Measurements from ENCODE around the gene KIFC3.
"Not testable (repeated sequence)": the region's sequence is repeated elsewhere in the genome, so short reads cannot be mapped to it uniquely, and the experiment has no call there.

KIFC3 gene

DNA sequence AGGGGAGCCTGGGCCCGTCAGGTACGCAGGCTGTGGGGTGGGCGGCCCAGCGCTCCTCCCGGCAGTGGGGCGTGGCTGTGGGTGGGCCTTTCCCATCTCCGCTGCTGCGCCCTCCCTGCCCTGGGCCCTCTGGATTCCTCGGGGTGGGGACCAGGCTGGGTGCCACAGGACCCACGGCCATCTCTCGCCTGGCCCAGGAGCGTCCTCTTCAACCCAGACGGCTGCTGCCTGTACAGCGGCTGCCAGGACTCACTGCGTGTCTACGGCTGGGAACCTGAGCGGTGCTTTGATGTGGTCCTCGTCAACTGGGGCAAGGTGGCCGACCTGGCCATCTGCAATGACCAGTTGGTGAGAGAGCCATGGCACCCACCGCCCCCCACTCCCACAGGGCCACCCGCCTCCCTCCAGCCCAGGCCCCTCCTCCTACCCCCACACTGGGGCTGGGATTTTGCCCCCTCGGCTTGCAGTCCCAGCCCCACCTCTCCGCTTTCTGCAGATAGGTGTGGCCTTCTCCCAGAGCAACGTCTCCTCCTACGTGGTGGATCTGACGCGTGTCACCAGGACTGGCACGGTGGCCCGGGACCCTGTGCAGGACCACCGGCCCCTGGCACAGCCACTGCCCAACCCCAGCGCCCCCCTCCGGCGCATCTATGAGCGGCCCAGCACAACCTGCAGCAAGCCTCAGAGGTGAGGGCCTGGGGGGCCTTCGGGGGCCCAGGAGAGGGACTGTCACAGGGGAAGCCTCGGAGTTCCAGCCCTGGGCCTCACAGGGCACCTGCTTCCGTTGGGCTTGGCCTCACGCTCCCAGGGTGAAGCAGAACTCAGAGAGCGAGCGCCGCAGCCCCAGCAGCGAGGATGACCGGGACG, 49.5 kb downstream of the KIFC3 start:
- no peak for DNase-seq (ENCODE audit: low spot score)

DNA sequence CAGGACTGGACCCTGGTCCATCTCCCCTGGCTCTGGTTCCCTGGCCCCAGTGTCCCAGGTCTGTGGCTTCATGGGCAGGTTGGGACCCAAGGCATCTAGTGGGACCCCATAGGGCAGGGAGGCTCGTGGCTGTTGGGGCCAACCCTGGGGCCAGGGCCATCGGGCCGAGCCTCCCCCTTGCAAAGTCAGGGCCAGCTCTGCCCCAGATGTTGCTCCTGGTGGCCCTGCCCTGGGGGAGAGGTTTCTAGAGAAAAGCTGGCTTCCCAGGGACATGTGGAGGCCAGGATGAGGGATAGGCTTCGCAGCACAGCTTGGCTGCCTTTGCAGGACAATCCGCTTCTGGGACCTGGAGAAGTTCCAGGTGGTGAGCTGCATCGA, 50.1 kb downstream of the KIFC3 start:
- DNase-seq (ENCODE audit: low spot score) = no peak

DNA sequence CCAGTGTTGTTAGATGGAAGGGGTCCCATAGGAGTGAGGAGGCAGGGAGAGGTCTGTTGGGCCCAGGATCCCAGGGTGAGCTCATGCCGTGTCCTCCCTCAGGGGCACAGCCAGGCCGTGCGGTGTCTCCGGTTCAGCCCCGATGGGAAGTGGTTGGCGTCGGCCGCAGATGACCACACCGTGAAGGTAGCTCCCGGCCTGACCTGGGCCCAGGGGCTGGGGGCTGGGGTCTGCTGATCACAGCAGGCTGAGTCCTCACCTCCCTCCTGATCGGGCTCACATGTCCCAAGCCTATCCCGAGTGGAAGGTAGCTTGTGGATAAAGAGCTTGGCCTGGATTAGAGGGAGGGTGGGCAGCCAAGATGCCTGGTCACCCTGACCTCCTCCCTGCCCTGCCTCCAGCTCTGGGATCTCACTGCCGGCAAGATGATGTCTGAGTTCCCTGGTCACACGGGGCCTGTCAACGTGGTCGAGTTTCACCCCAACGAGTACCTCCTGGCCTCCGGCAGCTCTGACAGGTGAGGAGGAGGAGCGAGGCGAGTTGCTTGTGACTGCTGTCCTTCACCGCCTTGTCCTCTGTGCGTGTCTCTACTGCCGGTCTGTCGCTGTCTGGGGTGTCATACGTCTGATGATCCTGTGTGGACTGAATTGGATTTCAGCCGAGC, 50.6 kb downstream of the KIFC3 start:
- no peak for DNase-seq (ENCODE audit: low spot score)

DNA sequence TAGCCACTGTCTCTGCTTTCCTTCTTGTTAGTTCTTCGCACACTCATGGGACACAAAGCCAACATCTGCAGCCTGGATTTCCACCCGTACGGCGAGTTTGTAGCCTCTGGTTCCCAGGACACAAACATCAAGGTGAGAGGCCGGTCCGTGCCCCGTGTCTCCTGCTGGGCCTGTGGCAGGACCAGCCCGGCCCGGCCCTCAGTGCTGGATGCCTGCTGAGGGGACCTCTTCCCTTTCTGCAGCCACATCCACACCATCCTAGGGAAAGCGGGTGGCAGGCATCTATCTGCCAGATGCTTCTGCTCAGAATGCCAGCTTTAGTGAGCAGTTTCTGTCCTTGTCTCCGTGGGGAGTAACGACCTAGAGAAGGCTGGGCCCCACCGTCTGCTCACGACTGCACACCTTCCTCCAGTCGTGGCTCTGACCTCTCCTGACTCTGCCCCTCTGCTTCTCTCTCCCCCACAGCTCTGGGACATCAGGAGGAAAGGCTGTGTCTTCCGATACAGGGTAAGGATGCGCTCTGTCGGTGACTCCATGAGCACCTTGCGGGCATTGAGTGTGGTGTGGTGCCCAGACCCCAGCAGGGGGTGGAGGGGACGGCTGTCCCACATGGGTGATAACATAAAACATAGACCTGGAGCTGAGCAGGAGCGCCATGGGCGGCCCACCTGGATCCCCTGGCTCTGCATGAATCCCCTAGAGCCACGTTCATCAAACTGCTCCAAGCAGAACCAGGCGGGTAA, 51.3 kb downstream of the KIFC3 start:
- no peak for DNase-seq (ENCODE audit: low spot score)

DNA sequence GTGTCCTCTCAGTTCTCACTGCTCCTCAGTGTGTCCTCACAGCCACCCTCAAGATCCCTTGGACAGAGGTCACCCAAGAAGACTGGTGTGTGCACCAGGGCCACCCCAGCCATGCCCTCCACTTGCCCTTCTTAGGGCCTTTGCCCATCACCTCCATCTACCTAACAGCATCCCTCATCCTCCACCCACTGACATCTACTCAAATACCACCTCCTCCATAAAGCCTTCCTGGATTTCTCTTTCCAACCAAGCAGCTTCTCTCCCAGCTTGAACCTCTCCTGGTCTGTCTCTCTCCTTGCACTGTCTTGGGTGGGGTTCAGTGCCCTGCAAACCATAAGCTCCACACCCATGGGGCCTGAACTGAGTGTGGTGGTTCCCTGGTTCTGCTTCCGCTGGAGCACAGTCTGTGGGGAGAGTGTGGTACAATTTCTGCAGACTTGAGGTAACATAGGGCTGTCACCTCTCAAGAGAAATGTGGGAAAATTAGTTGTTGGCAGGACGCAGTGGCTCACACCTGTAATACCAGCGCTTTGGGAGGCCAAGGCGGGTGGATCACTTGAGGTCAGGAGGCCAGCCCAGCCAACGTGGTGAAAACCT, 52.3 kb downstream of the KIFC3 start:
- DNase-seq (ENCODE audit: low spot score) = no peak

DNA sequence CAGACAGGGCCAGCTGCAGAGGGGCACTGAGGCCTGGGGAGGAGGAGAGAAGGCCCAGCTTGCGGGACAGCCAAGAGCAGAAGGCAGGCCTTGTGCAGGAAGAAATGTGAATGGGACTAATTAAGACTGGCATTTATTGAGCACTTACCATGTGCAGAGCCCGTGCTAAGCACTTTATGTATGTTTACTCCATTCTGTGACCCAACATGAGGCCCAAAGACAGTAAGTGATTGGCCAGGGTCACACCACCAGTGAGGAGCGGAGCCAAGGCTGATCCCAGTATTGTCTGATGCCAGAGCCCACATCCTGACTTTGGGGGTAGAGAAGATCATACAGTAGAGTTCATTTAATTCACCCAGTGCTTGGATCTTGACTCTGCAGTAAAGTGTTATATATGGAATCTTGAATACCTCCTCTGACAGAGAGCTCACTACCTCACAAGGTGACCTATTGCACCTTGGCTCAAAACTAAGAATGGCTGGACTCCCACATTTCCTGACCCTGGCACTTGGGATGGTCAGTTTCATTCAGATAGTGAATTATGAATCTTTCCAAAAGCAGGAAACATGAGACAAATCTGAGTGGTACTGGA, 53.1 kb downstream of the KIFC3 start:
- no peak for DNase-seq (ENCODE audit: low spot score)

DNA sequence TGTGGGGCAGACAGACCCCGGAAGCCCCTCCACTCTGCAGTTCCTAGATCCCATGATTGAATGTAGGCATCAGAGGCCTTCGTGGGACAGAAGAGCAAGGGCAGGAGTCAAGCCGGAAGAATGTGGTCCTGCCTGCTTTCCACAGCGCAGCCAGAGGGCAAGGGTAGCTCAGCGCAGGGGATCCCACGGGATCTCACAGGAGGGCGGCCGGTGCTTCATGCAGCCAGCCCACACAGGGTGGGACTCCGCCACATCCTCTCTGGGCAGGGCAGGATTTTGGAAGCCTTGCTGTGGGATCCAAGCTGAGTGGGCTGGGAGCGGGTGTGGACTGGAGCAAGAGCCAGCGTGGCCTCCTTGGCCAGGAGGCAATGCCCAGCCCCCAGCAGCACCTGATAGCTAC, 53.7 kb downstream of the KIFC3 start:
- no peak for DNase-seq (ENCODE audit: low spot score)

DNA sequence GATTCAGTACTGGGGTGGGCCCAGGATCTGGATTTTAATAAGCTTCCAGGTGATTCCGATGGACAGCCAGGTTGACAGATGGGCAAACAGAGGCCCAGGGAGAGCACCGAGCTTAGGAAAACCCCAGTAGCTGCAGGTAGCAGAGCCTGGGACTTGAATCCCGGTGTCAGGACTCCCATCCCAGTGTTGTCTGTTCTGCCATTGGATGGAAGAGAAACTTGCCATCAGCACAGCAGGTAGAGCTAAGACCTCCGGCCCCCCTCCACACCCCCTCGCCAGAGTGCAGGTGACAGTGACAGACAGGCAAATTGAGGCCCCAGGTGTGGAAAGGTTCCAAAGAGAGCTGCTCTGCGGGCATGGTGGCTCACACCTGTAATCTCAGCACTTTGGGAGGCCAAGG, 54.3 kb downstream of the KIFC3 start:
- DNase-seq (ENCODE audit: low spot score) = no peak

DNA sequence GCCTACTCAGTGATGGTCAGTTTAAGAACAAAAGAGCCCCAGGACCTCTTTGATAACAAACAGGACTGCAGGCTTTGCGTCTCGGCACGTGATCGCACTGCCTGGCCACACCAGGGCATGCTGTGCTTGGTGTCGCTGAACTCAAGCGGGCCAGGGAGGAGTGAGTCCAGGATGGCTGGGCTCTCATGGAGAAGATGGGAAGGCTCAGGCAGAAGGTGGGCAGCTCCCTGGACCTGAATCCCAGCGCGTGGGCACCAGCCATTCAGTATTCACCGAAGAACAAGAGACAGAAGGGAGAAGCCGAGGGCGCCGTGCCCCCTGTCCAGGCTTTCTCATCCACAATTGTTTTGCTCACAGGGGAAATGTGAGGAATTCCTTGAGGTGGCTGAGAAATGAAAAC, 54.8 kb downstream of the KIFC3 start:
- no peak for DNase-seq (ENCODE audit: low spot score)

DNA sequence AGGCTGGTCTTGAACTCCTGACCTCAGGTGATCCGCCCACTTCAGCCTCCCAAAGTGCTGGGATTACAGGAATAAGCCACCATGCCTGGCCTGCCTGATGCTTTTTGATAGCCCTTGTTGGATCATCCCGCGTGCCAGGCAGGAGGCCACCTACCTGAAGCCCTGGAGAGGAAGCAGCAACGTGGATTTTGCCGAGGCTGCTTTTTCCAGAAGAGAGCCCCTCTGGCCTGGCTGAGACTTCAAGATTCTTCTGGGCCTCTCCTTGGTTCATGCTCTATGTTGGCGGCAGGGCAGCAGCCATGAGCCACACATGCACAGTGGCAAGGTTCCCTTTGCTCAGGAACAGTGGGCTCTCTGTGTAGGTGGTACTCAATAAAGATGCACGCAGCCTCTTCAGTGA, 55.2 kb downstream of the KIFC3 start:
- no peak for DNase-seq (ENCODE audit: low spot score)

DNA sequence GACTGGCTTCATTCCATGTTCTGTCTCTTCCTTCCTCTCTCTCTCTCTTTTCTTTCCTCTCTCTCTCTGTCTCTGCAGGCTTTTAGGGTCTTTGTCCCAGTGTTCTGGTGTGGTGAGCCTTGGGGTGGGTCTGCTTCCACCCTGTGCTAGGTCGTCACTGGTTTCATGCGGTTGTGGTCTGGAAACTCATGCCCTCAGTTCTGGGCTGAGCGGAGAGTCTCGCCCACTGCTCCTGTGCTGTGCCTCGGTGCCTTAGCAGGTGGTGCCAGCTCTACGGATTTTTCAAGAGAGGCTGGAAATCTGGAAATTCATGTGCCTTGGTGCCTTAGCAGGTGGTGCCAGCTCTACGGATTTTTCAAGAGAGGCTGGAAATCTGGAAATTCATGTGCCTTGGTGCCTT, 56.0 kb downstream of the KIFC3 start:
- not testable (repeated sequence) for DNase-seq (ENCODE audit: low spot score)

DNA sequence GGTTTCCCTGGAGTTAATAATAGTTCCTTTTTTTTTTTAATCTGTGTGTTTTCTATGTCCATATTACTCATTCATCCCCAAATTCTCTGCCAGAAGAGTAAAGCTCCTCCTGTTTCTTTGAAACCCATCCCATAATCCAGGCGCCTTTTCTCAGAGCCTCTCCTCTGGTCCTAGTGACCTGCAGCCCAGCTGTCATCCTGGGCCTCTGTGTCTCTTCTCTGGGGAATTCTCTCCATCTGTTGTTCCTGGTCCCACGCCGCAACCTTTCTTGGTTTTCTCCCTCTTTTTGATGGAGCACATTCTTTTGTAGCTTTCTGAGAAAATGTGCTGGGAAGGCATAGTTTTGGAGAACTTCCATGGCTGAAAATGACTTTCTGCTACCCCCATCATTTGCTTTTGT, 56.5 kb downstream of the KIFC3 start:
- no peak for DNase-seq (ENCODE audit: low spot score)

DNA sequence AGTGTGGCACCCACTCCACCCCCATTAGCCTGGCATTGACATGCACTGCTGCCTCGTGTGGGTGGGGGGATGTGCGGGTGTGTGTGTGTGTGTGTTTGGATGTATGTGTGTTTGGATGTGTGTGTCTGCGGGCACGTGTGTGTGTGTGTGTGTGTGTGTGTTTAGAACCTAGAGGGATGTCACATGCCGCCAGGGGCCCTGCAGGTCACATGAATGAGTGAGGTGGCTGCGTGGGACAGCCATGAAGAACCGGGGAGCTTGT, 57.7 kb downstream of the KIFC3 start:
- DNase-seq (ENCODE audit: low spot score) = no peak

DNA sequence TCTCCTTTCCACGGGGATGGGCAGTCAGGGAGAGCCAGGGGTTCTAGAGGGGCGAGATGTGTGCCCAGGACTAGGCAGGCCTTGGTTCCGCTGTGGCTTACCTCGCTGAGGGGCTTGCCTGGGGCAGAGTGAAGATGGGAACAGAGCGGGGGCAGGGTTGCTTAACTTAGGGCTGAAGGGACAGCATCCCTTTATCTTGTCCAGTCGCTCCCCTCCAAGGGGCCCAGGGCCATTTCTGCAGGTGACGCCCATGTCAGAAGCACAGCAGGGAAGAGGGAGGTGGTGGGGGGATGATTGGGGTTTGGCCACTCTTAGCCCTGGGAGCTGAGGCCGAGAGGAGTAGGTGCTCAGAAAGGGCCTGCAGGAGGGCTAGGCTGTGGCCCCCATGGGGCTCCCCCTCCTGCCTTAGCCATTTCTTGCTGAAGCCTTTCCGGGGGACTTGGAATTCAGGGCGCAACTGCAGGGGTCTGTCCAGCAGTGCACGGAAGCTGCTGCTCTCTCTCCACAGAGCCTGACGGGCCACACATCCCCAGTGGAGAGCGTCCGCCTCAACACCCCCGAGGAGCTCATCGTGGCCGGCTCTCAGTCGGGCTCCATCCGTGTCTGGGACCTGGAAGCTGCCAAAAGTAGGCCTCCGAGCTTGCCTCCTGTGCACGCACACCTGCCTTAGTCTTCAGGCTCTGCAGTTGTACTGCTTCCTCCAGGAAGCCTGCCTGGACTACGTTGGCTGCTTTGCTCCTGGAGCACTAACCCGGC, 58.2 kb downstream of the KIFC3 start:
- DNase-seq (ENCODE audit: low spot score) = no peak

DNA sequence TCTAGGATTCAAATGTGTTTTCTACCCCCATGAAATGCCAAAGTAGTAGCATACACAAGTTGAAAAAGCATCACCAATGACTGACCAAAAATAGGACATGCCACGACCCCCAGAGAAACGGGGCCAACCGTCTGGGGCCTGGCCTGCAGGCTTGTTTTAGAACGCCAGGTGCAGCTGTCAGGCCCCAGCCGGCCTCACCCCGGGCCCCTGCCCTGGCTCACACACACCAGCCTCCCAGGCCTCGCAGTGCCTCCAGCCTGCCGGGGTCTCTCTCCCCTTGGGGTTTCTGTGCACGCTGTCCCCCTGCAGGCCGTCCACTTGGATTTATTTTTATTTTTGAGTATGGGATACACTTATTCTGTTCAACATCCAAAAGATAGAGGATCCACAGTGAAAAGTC, 58.8 kb downstream of the KIFC3 start:
- no peak for DNase-seq (ENCODE audit: low spot score)

DNA sequence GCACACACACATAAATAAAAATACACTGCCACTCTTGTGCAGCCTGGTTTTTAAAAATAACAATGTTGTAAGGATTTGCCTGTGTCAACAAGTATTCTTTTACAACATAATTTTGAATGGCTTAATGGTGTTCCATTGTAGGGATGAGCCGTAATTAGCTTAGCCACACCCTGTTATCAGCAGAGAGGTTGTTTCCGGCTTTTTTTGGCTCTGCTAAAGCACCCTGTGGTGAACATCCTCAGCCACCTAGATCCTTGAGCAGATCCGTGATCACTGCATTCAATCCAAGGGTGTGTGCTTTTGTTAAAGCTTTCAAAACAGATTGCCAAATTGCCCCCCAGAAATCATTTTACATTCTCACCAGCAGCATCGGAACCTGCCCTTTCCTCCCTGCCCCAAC, 59.7 kb downstream of the KIFC3 start:
- DNase-seq (ENCODE audit: low spot score) = no peak

DNA sequence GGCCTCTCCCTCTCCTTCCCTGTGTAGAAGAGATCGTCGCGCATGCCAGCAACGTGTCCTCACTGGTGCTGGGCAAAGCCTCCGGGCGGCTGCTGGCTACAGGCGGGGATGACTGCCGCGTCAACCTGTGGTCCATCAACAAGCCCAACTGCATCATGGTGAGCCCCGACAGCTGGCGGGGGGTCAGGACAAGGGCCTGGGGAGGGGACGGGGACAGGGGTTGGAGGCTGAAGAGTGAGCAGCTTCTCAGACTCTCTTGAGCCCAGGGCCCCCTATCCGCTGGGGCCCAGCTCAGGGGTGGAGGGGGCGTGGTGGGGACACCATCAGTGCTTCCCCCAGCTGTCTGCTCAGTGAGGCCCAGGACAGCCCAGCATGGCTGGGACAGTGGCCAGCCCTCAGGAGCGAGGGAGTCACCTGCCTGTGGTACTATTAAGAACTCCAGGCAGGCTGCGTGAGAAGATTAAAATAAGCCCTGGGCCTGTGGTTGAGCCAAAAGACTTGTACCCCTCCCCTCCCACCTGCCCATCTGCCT, 60.6 kb downstream of the KIFC3 start:
- DNase-seq (ENCODE audit: low spot score) = no peak

DNA sequence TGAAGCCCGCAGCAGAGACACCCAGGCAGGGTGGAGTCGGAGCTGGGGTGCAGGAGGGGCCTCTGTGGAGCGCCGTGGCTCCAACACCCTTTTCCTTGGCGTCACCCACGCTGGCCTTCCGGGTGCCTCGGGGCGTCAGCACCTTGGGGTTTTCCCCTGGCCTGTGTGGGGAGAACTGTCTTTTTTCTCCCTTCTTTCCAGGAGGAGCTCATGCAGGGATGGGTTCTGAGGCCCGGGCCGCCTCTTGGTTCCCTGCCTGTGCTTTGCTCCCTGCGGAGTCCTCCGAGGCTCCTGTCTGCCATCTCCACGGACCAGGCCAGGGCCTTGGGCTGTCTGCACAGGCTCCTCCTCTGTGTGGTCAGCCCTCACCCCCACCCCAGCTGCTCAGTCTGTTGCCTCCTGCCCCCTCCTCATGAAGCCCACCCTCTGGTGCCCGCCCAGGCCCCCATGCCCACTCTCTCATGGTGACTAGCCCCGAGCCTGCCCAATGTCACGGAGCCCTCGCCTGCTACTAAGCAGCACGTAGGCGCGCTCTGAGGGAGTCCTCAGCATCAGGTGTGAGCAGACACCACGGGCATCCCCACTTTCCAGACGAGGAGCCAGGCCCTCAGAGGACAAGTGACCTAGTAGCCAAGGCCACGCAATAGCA, 61.7 kb downstream of the KIFC3 start:
- DNase-seq (ENCODE audit: low spot score) = no peak

DNA sequence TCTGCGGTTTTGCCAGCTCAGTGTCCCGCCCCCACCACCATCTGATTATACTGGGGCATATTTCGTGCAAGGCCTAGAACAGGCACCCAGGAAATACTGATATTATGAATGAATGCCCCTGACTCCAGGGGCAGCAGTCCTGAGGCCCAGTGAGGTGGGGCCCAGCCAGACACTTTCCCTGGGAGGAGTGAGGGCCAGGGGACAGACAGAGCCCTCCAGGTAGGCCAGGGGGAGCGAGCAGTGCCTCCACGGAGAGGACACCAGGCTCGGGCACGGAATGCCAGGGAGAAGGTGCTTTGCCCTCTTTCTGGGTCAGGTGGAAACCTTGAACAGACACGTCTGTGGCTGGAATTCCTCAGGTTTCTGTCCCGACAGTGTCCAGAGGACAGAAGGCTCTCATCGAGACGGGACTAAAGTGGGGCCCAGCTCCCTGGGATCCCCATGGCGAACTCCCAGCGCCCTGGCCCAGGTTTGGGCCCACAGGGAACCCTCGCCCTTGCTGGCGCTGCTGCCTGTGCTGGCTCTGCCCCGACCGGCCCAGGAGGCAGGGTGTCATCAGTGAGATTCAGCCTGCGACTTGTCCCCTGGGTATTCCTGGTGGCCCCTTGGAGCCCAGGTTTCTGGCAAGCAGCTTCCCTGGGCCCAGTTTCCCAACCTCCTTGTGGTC, 62.4 kb downstream of the KIFC3 start:
- no peak for DNase-seq (ENCODE audit: low spot score)

DNA sequence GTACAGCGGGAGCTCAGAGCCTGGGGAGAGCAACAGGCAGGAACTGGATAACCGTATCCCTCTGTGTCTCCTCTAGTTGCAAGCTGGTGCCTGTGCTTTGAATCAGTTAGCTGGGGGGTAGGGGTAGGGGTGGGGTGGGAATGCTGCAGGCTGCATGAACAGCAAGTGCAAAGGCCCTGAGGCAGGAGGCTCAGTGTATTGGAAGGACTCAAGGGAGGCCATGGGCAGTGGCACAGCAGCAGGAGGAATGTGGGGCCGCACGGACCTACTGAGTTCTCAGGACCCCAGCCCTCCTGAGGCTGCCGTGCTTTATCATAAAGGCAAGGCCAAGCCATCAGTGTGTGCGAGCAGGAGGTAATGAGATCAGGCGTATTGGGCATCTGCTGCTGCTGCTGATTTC, 63.4 kb downstream of the KIFC3 start:
- DNase-seq (ENCODE audit: low spot score) = no peak
